HUES48 (cell line): ENCODE results near the gene CIRBP.

Experiments
- H3K27ac ChIP-seq: one replicate; pipeline ENCODE4 v1.7.0; 2013; ENCODE audit warnings: low read depth, low read length, inconsistent platforms
- H3K27me3 ChIP-seq: 2 replicates; pipeline ENCODE4 v1.6.1; 2013; ENCODE audit warnings: mild to moderate bottlenecking, low read length; ENCODE audit not compliant: control insufficient read depth, insufficient read depth
- H3K36me3 ChIP-seq: 2 replicates; pipeline ENCODE4 v1.6.1; 2013; ENCODE audit warnings: low read length; ENCODE audit not compliant: control insufficient read depth, insufficient read depth
- H3K4me1 ChIP-seq: 2 replicates; pipeline ENCODE4 v1.6.1; 2013; ENCODE audit warnings: mild to moderate bottlenecking, low read length; ENCODE audit not compliant: control insufficient read depth, insufficient read depth
- H3K4me3 ChIP-seq: 2 replicates; pipeline ENCODE4 v1.5.1; 2013; ENCODE audit warnings: mild to moderate bottlenecking, low read depth, low read length
- H3K9ac ChIP-seq: 2 replicates; pipeline ENCODE4 v1.6.1; 2013; ENCODE audit warnings: mild to moderate bottlenecking, low read depth, low read length, moderate library complexity
- H3K9me3 ChIP-seq: 2 replicates; pipeline ENCODE4 v1.6.1; 2013; ENCODE audit warnings: low read length; ENCODE audit not compliant: control insufficient read depth, insufficient read depth

CIRBP gene

DNA sequence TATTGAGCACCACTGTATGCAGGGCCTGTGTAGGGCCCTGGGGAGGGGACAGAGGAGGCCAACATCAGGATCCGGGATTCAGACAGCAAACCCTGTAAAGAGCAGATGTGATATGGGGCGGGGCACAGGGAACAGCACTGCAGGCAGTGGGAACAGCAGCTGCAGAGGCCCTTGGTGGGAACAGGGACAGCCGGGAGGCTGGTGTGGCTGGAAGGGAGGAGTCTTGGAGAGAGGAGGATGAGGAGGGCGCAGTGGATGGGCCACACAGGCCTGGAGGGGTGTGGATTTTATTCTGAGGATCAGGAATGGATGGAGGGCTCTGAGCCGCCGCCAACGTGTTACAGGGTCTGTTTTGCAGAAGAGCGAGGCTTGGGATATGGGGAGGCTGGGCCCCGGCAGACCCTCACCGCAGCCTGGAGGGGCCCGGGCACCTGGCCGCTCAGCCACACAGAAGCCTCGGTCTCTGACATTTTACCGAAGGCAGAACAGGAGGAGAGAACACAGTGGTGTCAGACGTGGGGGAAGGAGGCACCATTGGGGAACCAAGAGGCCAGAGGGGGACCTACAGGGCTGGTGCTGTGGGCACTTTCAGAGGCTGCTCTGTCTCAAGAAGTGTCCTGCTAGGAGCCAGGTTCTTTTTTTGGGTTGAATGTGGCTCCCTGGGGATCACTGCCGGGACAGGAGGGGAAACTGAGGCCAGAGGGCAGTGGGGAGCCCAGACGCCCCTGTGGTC is 23.5 kb downstream of the CIRBP start:
- H3K4me1 ChIP-seq = no peaks in the 10 kb centered on the region; the same call in 1 of the 2 replicates
- H3K27ac ChIP-seq = no peak overlapping the region
- H3K4me3 ChIP-seq = no peak overlapping the region
- no peaks in the 10 kb centered on the region for H3K9me3 ChIP-seq
- no peaks in the 10 kb centered on the region for H3K36me3 ChIP-seq
- H3K9ac ChIP-seq = no peak overlapping the region
- peaks cover 4% of the 10 kb centered on the region; the same call in 1 of the 2 replicates for H3K27me3 ChIP-seq

GRCh38 chr19:1293782-1294604 is 24.9 kb downstream of the CIRBP start:
- no peaks in the 10 kb centered on the region; the same call in 1 of the 2 replicates for H3K4me1 ChIP-seq
- peaks cover 4% of the 10 kb centered on the region; the same call in 1 of the 2 replicates for H3K27me3 ChIP-seq
- no peak overlapping the region for H3K27ac ChIP-seq
- H3K36me3 ChIP-seq = no peaks in the 10 kb centered on the region
- no peak overlapping the region for H3K4me3 ChIP-seq
- no peaks in the 10 kb centered on the region for H3K9me3 ChIP-seq
- no peak overlapping the region for H3K9ac ChIP-seq

DNA sequence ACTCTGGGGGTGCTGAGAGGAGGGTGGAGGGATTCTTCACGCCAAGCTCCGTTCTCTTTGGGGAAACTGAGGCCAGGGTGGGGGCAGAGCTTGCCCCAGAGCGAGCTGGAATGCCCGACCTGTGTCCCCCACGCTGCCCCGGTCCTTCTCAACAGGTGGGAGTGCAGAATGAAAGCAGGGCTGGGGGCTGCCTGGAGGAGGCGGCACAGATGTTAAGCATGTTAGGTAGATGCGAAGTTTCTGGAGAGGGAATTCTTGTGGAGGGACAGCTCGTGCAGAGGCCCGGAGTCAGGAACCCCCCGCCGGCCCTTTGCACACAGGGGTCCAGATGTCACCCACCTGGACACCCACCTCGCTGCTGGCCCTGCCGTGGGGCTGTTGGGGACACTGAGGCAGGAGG is 25.6 kb downstream of the CIRBP start:
- Histone ChIP-seq H3K9ac (no peak overlapping the region), H3K9me3 (no peaks in the 10 kb centered on the region), H3K4me1 (no peaks in the 10 kb centered on the region; the same call in 1 of the 2 replicates), H3K4me3 (no peak overlapping the region), H3K36me3 (no peaks in the 10 kb centered on the region), H3K27me3 (peaks cover 4% of the 10 kb centered on the region; the same call in 1 of the 2 replicates), H3K27ac (no peak overlapping the region)

DNA sequence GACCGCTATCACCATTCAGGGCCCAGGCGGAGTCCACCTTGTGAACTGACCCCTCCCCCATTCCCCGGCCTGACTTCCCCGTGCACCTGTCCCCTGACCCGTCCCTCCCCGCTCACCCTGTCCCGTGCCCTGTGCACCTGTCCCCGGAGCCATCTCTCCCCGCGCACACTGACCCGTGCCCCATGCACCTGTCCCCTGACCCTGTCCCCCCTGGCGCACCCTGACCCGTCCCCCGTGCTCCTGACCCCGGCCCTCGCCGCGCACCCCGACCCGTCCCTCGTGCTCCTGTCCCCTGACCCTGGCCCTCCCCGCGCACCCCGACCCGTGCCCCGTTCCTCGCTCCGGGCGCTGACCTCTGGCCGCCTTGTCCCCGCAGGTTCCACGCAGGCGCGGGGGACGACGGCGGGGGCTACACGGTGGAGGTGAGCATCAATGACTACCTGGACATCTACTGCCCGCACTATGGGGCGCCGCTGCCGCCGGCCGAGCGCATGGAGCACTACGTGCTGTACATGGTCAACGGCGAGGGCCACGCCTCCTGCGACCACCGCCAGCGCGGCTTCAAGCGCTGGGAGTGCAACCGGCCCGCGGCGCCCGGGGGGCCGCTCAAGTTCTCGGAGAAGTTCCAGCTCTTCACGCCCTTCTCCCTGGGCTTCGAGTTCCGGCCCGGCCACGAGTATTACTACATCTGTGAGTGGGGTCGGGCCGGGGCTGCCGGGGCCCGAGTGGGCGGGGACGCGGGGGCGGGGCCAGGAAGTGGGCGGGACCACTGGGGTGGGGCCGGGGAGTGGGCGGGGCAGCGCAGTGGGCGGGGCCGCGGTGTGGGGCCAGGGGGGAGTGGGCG is 26.3 kb downstream of the CIRBP start:
- Histone ChIP-seq H3K4me1 (no peaks in the 10 kb centered on the region; the same call in 1 of the 2 replicates), H3K36me3 (no peaks in the 10 kb centered on the region), H3K9me3 (no peaks in the 10 kb centered on the region), H3K9ac (no peak overlapping the region), H3K4me3 (peak overlapping the region; percentile 56; the same call in 1 of the 2 replicates), H3K27me3 (peaks cover 4% of the 10 kb centered on the region; the same call in 1 of the 2 replicates), H3K27ac (no peak overlapping the region)

- Histone ChIP-seq H3K9me3 (no peaks in the 10 kb centered on the region), H3K27me3 (peaks cover 4% of the 10 kb centered on the region; the same call in 1 of the 2 replicates), H3K36me3 (no peaks in the 10 kb centered on the region), H3K4me1 (no peaks in the 10 kb centered on the region; the same call in 1 of the 2 replicates), H3K9ac (no peak overlapping the region), H3K27ac (no peak overlapping the region), H3K4me3 (no peak overlapping the region)
These were observed 26.9 kb downstream of the CIRBP start for GRCh38 chr19:1296078-1296477.

DNA sequence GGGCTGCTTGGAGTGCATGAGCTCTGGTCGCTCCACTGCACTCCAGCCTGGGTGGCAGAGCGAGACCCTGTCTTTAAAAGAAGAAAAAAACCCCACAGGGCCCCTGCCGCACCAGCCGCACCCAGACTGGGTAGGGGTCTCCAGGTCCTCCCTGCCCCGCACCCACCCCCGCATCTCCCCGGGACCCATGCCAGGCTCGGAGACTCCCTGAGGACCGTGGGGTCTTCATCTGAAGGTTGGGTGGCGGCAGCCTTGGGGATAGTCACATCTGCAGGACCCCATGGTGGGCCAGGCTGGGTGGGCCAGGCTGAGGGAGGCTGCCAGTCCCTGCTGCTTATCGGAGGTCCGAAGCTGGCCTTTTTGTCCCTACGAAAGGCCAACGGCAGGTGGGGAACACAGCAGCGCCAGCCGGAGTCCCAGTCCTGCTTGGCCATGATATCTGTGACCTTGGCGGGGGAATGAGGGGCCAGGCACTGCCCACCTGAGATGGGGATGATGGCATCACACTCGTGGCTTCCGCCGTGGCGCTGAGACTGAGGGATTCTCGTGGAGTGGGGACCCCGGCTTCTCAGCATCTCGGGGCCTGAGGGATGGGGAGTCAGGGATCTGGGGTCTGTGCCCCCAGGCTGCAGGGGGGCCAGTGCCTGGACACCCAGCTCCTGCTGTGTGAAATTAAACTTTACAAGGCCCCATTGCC is 27.6 kb downstream of the CIRBP start:
- Histone ChIP-seq H3K4me3 (no peak overlapping the region), H3K36me3 (no peaks in the 10 kb centered on the region), H3K9me3 (no peaks in the 10 kb centered on the region), H3K9ac (no peak overlapping the region), H3K27me3 (peaks cover 4% of the 10 kb centered on the region; the same call in 1 of the 2 replicates), H3K27ac (no peak overlapping the region), H3K4me1 (no peaks in the 10 kb centered on the region; the same call in 1 of the 2 replicates)

DNA sequence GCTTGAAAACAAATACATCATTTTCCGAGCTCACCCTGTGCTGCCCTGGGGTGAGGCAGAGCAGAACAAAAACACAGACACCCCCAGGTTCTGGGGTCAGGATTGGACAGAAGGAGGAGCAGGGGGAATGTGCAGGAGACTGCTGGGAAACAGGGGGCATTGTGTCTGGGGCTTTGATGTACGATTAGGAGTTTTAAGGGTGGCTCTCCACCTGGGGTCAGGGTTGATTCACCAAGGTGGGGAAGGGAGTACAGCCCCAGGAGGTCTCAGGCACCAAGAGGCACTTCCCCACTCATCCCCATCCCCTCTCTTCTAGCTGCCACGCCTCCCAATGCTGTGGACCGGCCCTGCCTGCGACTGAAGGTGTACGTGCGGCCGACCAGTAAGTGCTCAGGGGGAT is 29.1 kb downstream of the CIRBP start:
- Histone ChIP-seq H3K27ac (no peak overlapping the region), H3K27me3 (peaks cover 4% of the 10 kb centered on the region; the same call in 1 of the 2 replicates), H3K36me3 (no peaks in the 10 kb centered on the region), H3K4me3 (no peak overlapping the region), H3K9ac (no peak overlapping the region), H3K4me1 (no peaks in the 10 kb centered on the region; the same call in 1 of the 2 replicates), H3K9me3 (no peaks in the 10 kb centered on the region)

DNA sequence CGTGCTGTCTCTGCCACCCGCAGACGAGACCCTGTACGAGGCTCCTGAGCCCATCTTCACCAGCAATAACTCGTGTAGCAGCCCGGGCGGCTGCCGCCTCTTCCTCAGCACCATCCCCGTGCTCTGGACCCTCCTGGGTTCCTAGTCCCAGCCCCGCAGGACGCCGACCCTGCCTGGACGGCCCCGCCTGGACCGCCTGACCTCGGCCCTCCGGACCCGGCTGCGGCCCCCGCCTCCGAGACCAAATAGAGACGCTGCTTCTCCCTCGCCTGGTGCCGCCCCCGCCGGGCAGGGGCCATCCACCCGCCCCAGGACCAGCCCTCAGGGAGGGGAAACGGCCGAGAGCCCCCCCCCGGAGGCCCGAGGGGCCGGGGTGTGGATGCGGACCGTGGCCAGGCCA is 30.7 kb downstream of the CIRBP start:
- H3K4me1 ChIP-seq = no peaks in the 10 kb centered on the region; the same call in 1 of the 2 replicates
- no peak overlapping the region for H3K27ac ChIP-seq
- H3K4me3 ChIP-seq = no peak overlapping the region
- H3K36me3 ChIP-seq = no peaks in the 10 kb centered on the region
- no peak overlapping the region for H3K9ac ChIP-seq
- H3K9me3 ChIP-seq = no peaks in the 10 kb centered on the region
- peaks cover 2% of the 10 kb centered on the region; the same call in 1 of the 2 replicates for H3K27me3 ChIP-seq

- H3K9ac ChIP-seq = no peak overlapping the region
- no peak overlapping the region for H3K4me3 ChIP-seq
- no peaks in the 10 kb centered on the region for H3K27me3 ChIP-seq
- no peaks in the 10 kb centered on the region for H3K36me3 ChIP-seq
- H3K9me3 ChIP-seq = no peaks in the 10 kb centered on the region
- no peaks in the 10 kb centered on the region for H3K4me1 ChIP-seq
- H3K27ac ChIP-seq = no peak overlapping the region
These were observed 31.8 kb downstream of the CIRBP start for GRCh38 chr19:1300744-1301490.
